ENCODE data around the gene ELF2.

ELF2 gene

GRCh38 chr4:139175646-139176301 lies 1.2 kb downstream of the ELF2 start:
- TF ChIP-seq, protein P1, sequence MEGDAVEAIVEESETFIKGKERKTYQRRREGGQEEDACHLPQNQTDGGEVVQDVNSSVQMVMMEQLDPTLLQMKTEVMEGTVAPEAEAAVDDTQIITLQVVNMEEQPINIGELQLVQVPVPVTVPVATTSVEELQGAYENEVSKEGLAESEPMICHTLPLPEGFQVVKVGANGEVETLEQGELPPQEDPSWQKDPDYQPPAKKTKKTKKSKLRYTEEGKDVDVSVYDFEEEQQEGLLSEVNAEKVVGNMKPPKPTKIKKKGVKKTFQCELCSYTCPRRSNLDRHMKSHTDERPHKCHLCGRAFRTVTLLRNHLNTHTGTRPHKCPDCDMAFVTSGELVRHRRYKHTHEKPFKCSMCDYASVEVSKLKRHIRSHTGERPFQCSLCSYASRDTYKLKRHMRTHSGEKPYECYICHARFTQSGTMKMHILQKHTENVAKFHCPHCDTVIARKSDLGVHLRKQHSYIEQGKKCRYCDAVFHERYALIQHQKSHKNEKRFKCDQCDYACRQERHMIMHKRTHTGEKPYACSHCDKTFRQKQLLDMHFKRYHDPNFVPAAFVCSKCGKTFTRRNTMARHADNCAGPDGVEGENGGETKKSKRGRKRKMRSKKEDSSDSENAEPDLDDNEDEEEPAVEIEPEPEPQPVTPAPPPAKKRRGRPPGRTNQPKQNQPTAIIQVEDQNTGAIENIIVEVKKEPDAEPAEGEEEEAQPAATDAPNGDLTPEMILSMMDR (conservative IDR thresholded peaks at IDR 0.05; ENCODE audit: low read depth) = no peak
- ChIA-PET POLR2A (ENCODE audit: low non-redundant PET) (interaction anchor here (1.0 kb wide), 1 partner anchor 380 kb away, joined by 3 read pairs; the partner anchor contains the start of gene SETD7), CTCF (interaction anchor here (0.7 to 1.6 kb wide), 4 partner anchors 8 to 145 kb away, joined by 3 to 7 read pairs (median 5); no protein-coding TSS in a partner anchor)
- DNase-seq (ENCODE audit: low spot score) = no peak
- H3K27ac ChIP-seq = peak overlapping the region; percentile 98

DNA sequence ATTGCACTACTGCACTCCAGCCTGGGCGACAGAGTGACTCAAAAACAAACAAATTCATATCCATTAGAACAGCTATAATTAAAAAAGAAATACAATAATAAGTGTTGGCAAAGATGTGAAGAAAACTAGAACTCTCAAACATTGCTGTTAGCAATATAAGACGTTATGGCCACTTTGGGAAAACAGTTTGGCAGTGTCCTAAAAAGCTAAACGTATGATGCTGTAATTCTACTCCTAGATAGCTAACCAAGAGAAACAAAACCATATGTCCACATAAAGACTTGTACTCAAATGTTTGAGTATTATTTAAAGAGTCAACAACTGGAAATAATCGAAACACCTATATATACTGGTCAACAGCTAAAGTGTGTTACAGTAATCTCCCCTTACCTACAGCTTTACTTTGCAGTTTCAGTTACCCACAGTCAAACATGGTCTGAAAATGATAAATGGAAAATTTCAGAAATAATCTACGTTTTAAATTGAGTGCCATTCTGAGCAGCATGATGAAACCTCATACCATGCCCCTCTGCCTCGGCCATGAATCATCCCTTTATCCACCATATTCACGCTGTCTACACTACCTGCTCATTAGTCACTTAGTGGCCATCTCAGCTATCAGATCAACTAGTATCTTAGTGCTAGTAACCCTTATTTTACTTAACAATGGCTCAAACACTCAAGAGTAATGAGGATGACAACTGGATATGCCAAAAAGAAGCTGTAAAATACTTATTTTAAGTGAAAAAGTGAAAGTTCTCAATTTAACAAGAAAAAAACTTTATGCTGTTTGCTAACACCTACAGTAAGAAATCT lies 4.9 kb downstream of the ELF2 start:
- DNase-seq (ENCODE audit: low spot score) = peak; percentile 45
- H3K27ac ChIP-seq = peak overlapping the region; percentile 37; the same call in 1 of the 2 replicates
- POLR2A ChIA-PET (ENCODE audit: low non-redundant PET) = no interaction called here
- TF ChIP-seq, protein P1 (conservative IDR thresholded peaks at IDR 0.05; ENCODE audit: low read depth) = no peak
- CTCF ChIA-PET = interaction anchor here (0.7 kb wide), 1 partner anchor 348 kb away, joined by 3 read pairs; no protein-coding TSS in a partner anchor

DNA sequence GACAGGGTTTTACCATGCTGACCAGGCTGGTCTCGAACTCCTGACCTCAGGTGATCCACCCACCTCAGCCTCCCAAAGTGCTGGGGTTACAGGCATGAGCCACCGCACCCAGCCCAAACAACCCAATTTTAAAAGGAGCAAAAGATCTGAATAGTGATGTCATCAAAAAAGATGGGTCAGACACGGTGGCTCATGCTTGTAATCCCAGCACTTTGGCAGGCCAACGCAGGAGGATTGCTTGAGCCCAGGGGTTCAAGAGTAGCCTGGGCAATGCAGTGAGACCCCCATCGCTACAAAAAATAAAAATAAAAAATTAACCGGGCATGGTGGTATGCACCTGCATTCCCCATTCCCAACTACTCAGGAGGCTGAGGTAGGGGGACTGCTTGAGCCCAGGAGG lies 6.1 kb downstream of the ELF2 start:
- POLR2A ChIA-PET (ENCODE audit: low non-redundant PET) = interaction anchor here (0.6 kb wide), 1 partner anchor 52 kb away, joined by 9 read pairs; no protein-coding TSS in a partner anchor
- TF ChIP-seq, protein P1 (conservative IDR thresholded peaks at IDR 0.05; ENCODE audit: low read depth) = no peak
- CTCF ChIA-PET = interaction anchor here (0.6 kb wide), 1 partner anchor 126 kb away, joined by 3 read pairs; no protein-coding TSS in a partner anchor
- H3K27ac ChIP-seq = peak overlapping the region; percentile 16; the same call in 1 of the 2 replicates
- no peak for DNase-seq (ENCODE audit: low spot score)

DNA sequence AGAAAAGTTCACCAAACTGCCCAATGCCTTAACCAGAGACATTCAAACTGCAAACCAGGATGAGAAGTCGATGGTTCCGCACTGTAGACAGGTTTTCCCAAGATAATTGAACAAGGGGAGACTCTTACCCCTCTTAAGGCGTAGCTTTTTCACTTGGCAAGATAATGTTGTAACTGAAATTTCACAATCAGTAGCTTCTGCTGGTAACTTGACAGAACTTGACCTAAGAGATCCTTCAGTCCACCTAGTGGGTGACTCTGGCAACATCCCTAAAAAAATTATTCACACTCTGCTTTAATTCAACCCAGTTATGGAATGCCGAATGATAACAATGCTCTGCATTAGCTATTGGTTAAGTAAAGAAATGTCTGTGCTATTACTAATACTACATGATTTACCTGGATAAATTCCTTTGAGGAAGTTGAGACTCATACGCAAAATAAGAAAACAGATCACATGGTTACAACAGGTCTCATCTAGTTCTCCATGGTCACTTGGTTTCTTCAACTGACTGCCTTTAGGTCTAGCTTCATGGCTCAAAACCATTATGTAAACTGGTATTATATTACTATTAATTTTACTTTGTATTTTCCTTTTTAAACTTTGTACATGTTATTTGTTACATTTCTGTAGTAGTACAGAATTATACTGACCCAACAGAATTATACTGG lies 9.1 kb downstream of the ELF2 start:
- peak; percentile 92 for DNase-seq (ENCODE audit: low spot score)
- ChIA-PET POLR2A (ENCODE audit: low non-redundant PET) (interaction anchor here (0.5 to 1.0 kb wide), 2 partner anchors 10 to 155 kb away, joined by 5 to 7 read pairs; partner anchors contain the start of gene ELF2), CTCF (interaction anchor here (0.6 to 1.6 kb wide), 11 partner anchors 8 to 1541 kb away, joined by 3 to 17 read pairs (median 4); partner anchors contain the start of gene ELF2)
- TF ChIP-seq, protein P1 (conservative IDR thresholded peaks at IDR 0.05; ENCODE audit: low read depth) = peak; percentile 69; the same call in 1 of the 2 replicates
- H3K27ac ChIP-seq = peak overlapping the region; percentile 73; the same call in 1 of the 2 replicates

GRCh38 chr4:139164731-139165130 lies 12.3 kb downstream of the ELF2 start:
- CTCF ChIA-PET = no interaction called here

More at GRCh38 chr4:139164731-139165130, 12.3 kb downstream of the ELF2 start:
- no peak overlapping the region for H3K27ac ChIP-seq
- TF ChIP-seq, protein P1 (conservative IDR thresholded peaks at IDR 0.05; ENCODE audit: low read depth) = no peak
- POLR2A ChIA-PET (ENCODE audit: low non-redundant PET) = no interaction called here
- DNase-seq (ENCODE audit: low spot score) = no peak
